HG03469 (cell line): Measurements from ENCODE around the gene C11orf58.

Experiments used
- ATAC-seq: cut with Tn5 transposase; IDR thresholded peaks from one replicate; pipeline ENCODE4 v1.9.1; 2021; ENCODE audit warnings: mild to moderate bottlenecking, moderate library complexity, moderate number of reproducible peaks; ENCODE audit not compliant: unreplicated experiment

The C11orf58 gene

GRCh38 chr11:16767137-16767536 is 28.7 kb downstream of the C11orf58 start:
- ATAC-seq = no peak

DNA sequence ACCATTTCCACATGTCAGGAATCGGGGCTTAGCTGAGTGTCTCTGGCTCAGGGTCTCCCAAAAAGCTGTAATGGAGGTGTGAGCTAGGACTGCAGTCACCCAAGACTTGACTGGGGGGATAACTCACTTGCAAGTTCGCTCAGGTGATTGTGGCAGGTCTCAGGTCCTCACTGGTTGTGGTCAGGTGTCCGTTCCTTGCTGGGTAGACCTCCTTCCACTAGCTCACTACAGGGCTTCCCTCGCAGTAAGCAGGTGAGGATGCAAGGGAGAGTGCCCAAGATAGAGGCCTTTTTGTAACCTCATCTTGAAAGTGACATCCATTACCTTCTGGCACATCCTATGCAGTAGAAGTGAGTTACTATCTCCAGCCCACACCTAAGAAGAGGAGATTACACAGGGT is 29.5 kb downstream of the C11orf58 start:
- no peak for ATAC-seq

DNA sequence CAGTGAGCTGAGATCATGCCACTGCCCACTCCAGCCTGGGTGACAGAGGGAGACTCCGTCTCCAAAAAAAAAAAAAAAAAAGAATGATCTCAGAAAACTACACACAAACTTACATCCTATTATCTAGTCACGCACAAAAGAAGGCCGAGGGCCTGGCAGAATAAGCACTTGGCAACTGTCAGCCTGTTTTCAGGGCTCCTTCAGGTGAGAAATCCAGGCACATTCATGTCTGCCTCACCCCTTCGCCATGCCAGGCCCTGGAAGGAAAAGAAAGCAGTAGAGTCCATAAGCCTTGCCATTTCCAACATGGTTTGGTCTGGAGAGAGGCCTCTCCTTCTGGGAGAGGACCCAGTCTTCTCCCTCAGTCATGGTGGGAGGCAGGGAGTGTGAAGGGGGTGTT is 30.9 kb downstream of the C11orf58 start:
- no peak for ATAC-seq

GRCh38 chr11:16770016-16770415 is 31.6 kb downstream of the C11orf58 start:
- ATAC-seq = no peak

- ATAC-seq = no peak
Measured at GRCh38 chr11:16771350-16772140, 33.1 kb downstream of the C11orf58 start.

GRCh38 chr11:16772141-16772512 is 33.7 kb downstream of the C11orf58 start:
- ATAC-seq = no peak

DNA sequence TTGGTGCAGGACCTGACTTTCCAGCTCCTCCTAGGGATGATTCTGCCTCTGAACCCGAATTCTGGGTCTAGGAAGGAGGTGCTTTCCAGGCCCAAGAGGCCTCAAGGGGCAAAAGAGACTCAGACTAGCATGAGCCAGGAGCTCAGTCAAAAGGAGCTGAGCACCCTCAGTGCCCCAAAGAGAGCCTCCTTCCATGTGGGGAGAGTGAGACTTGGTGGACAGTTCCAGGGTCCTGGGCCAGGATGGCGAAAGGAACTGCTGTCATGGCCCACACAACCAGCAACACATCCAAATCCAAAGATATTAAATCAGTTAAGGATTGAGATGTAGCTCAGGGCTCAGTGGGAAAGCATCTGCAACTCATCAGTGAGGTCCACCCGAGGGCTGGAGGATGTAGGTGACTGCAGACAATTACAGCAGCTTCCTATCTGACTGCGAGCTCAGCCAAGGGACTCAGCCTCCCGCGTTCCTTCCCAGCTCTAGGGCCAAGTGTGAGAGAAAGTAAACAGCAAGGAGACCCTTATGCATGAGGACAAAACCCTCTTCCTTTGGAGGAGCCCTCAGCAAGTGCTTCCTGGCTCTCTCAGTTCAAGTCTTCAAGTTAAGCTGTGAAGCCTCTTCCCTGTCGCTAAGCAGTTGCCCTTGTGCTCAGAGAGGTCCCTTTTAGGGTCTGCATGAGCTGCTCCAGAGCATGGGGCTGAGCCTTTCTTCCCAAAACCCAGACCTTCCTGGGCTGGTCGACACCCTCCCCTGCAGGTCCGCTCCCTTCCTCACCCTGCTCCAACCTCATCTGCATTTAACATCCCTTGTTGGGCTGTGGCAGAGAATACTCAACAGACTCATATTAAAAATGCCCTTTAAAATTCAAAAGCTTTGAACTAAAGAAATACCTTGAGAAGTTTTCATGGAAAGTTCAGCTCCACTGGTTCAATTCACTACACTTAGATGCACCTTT is 35.8 kb downstream of the C11orf58 start:
- ATAC-seq = no peak

DNA sequence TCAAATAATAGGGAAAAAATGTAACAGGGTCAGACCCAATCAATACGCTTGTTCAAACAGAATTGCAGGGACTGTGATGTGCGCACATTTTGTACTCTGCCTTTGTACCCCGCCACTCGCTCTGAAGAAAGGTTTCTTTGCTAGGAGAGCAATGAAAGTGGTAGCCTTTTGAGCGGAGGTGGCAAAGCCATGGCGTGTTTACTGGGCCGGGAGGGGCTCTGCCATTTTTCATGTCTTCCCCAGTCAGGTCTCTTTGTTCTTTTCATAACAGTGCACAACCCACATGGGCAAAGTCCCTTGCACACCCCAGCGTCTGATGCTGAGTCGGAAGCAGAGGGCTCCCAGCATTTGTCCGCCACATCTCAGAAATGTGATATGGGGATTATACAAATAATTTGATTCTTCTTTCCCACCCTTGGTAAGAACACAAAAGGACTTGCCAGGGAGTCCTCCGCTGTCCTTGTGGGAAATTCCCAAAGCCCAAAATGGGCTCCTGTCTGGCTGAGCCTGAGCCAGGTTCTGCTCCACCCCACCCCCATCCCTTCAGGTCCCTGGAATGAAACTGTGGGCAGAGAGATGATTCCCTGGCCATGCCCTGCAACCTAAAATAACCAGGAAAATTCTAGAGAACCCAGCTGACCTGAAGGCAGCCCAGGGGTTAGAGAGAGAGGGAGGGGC is 36.6 kb downstream of the C11orf58 start:
- ATAC-seq = no peak

DNA sequence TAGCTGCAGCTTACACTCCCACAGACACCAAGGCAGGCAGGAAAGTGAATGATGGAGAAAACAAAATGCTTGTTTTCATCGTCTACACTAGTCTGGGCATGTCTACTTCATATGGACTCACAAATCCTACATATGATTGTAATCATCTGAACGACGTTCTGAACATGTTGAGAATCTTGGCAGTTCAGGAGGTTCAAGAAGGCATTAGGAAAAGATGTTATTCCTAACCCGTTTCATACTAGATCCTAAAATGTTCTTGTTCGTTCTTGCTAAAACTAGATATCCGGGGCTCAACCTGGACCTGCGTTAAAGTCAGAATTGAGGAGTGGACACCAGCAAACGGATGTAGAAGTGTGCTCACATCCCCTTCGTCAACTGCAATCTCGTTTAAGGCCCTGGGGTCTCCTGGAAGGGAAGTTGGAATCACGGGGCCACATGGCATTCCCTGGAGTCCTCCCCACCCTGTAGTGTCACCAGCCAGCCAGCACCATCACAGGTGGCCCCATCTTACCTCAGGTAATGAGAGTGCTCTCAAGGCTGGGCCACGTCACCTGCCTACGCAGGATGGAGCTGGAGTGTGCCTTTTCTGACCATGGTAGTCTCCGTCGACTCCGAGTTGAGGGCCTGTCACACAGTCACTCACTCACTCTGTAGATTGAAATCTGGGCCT is 37.3 kb downstream of the C11orf58 start:
- no peak for ATAC-seq

DNA sequence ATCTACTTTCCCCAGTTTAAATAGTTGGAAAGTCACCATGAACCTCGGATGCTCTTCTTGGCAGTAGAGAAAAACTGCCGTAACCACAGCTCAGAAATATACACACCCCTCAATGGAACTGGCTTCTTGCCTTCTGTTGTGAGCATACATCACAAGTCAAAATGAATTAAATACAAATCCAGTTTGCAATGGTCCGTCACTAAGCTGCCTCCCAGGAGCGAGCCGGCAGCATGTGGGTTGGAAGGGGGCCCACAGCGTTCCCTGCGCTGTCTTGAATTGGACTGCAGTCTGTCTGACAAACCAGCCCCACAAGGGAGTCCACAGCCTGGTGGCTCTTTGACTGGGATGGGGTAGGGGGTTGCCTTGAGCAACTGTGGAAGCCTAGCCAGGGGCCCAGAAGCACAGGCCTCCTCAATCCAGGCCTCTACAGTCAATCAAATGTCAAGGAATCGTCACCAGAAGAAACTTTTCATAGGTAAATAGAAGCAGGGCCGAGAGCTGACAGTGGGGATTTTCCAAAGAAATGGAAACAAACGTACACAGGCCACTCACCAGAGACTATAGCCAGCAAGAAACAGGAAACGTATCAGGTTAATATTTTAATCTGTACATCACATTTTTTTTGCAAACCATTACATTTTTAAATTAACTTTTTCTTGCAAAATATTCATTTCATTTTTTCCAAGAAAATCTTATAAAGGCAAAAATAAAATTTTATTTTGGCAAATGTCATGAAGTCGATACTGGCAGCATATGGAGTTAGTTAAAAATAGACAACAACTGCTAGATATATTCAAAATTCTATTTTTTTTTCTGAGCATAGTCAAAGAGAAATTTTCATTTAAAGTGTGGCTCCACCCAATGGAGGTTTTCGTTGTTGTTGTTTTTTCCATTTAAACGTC is 38.5 kb downstream of the C11orf58 start:
- ATAC-seq = no peak

DNA sequence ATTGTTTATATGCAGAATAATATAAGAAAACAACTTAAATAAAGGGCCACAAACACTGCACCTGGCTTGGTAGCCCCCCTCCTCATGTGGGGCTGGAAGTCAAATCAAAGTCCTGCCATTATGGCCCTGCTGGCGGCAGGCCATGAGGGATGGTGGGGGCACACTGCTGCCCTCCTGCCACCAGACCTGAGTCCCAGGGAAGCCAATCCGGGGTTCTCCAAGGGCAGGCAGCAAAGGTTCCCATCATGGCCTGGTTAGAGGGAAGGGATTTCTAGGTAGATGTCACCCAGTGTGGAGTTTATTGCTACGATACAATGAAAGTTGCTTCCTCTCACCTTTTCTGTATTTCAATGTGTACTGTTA is 39.1 kb downstream of the C11orf58 start:
- no peak for ATAC-seq

GRCh38 chr11:16778286-16778685 is 39.8 kb downstream of the C11orf58 start:
- ATAC-seq = no peak

DNA sequence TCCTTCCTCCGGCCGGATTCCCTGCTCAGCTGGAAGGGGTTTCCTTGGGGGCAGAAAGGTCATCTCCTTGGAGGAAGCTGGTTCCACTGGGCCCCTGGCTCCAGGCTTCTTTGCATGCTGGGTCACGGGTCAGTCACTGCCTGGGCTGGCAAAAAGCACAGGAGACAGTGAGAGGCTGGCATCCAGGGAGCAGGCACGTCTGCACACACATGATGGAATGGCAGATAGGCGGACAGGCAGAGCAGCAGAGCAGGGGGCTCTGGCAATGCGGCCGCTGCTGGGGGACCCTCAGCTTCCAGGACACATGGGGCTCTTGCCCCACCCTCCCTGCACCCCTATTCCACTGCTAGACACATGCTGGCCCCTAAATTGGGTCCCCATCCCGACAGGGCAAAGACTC is 40.4 kb downstream of the C11orf58 start:
- no peak for ATAC-seq

DNA sequence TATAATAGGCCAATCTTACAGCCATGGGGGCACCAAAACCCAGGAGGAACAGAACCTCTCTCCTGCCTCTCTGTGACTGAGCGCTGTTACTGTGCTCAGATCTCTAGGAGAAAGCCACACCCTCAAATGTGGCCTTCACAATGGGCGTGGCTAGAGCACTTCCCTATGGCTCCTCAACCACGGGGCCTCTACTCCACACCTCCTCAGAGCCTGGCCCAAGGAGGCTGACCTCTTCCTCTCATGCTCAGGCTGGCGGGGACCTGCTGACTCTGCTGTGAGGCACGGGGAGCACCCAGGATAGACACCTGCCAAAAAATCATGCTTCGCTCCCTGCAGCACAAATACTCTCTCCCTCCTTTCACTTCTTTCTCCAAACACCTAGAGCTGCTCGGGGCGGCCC is 41.0 kb downstream of the C11orf58 start:
- ATAC-seq = no peak

DNA sequence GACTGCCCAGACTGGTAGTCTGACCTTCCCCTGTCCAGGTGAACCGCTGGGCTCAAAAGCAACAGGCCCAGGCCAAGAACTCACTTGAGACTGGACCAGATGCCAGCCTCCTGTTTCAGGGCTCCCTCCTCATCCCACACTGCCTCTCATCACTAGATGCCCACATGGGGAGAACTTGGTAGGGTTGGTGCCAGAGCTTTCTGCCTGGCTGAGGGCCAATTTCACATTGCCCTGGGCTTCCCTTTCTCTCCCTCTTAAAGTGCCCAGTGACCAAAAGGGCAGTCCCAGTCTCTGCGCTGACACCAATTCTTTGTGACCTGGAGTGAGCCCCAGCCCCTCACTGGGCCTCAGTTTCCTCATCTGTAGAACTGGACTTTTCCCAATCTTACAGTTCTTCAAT is 41.7 kb downstream of the C11orf58 start:
- ATAC-seq = no peak

DNA sequence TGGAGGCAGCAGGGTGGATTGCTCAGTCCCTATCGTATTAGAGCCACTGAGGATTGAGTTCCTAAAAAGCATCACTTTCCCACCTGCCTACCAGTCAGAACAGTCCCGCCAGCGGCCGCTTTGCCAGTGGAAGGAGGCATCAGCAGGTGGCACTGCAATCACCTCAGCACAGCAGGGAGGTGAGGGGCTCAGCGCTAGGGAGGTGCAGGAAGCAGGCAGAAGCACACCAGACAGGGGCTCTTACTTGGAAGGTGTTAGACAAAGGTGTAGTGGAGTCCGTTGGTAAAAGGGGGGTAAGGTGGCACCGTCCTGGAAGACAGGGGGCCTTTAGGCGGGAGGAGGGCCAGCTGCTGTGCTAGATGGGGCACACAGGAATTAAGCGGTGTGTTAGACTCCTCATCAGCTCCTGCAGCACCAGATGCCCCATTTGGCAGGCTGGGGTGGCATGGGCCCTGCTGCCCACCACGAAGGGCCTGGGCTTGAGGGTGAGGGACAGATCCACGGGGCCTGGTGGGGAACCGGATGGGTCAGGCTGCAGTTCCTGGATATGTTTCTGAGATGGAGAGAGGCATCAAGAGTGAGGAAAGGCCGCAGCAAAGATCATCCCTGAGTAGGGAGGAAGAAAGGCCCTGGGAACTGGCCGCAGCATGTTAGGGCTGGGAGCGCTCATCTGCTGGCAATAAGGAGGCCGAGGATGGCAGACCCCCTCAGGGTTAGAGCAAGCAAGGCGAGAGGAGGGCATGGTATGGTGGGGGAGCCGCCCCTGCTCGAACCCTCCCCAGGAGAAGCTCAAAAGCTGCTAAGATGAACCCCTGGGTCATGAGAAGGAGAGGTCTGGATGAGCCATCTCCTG is 42.5 kb downstream of the C11orf58 start:
- ATAC-seq = no peak

GRCh38 chr11:16781936-16782919 is 43.8 kb downstream of the C11orf58 start:
- ATAC-seq = no peak

DNA sequence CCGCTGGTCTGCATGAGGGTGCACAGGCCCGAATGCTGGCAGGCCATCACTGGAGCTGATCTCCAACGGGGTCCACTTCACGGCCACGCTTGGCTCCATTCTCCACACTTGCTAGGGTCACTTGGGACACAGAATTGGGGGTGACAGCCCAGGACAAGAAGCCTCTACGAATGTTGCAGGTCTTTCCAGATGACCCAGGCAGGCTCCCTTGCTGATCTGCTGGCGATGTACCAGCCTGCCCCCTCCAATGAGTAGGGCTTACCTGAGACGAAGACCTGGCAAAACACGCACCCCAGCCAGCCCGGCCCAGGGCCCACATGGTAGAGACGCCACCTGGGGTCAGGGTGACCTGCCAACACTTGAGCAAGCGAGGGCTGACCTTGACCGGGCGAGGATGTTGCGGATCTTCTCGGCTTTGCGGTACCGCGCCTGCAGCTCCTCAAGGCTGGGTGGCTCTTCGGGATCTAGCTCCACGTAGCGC is 44.9 kb downstream of the C11orf58 start:
- ATAC-seq = no peak
